Peyer's patch (tissue), 4 donors: Measurements from ENCODE around the gene HTT-AS. TPM values are rescaled to one million over a fixed set of nuclear protein-coding genes. Genes with fewer than 3 reads are reported as not detected.
A peak's percentile ranks its signal among the peaks of the same experiment; 100 is the strongest.

Experiments used
- DNase-seq, 3 donors: peaks; one replicate each; pipeline ENCODE4 v3.0.0-alpha.2; 2017 to 2019
- H3K27ac ChIP-seq, 4 donors: fragments of 200-600 bp; sonication (generic); one replicate each; pipeline ENCODE4 v1.5.1; 2016 to 2019
- H3K27me3 ChIP-seq, 2 donors: fragments of 200-600 bp; sonication (generic); one replicate each; pipeline ENCODE4 v1.5.1; 2019
- H3K36me3 ChIP-seq, 3 donors: fragments of 200-600 bp; sonication (generic); one replicate each; pipeline ENCODE4 v1.5.1; 2016 to 2019
- H3K4me1 ChIP-seq, 4 donors: fragments of 200-600 bp; sonication (generic); one replicate each; pipeline ENCODE4 v1.5.1; 2016 to 2019
- H3K4me3 ChIP-seq, 4 donors: fragments of 200-600 bp; sonication (generic); 1 replicate in 3 of 4; 2 replicates in 1 of 4; pipeline ENCODE4 v1.5.1; 2016 to 2019; ENCODE audit warnings: mild to moderate bottlenecking in 1 of 4
- H3K9me3 ChIP-seq, 4 donors: fragments of 200-600 bp; sonication (generic); one replicate each; pipeline ENCODE4 v1.5.1; 2016 to 2019; ENCODE audit warnings: mild to moderate bottlenecking in 1 of 4
- CTCF ChIP-seq, 6 experiments: fragments of 450-650 bp in 4 of 6; fragments of 200-600 bp in 2 of 6; sonication (generic) in 1 of 6; IDR thresholded peaks; one replicate each; pipeline ENCODE4 v1.5.1; 2017 to 2019; ENCODE audit warnings: antibody characterized with exemption in 6 of 6, mild to moderate bottlenecking in 3 of 6, moderate library complexity in 1 of 6
- POLR2A ChIP-seq, 2 donors: fragments of 450-650 bp; IDR thresholded peaks; one replicate each; pipeline ENCODE4 v1.5.1; 2017; ENCODE audit warnings: antibody characterized with exemption in 2 of 2, mild to moderate bottlenecking in 2 of 2, moderate library complexity in 2 of 2
- total RNA-seq, 4 donors: library from RNA; depleted of rRNA; stranded (reverse); fragments of >200 nt; gene quantifications; one replicate each; pipeline ENCODE4 v1.1.0, GENCODE V29; 2016

The HTT-AS gene
- total RNA-seq, 4 donors from 2014 or later = not detected

- no peaks in the 10 kb centered on the region for H3K36me3 ChIP-seq
- no peaks in the 10 kb centered on the region for H3K27me3 ChIP-seq
- H3K9me3 ChIP-seq = no peaks in the 10 kb centered on the region
- DNase-seq = no peak
- H3K4me1 ChIP-seq = peaks cover 0 to 25% (median 13%) of the 10 kb centered on the region in 4 donors
- peak overlapping the region; percentile 74 to 95 (median 86) for H3K4me3 ChIP-seq
- no peak for TF ChIP-seq POLR2A (IDR thresholded peaks at IDR 0.05)
- no peak for TF ChIP-seq CTCF (IDR thresholded peaks at IDR 0.05)
- H3K27ac ChIP-seq = peak overlapping the region; percentile 89 to 98 (median 92)
Observed at GRCh38 chr4:3075652-3075981, 1.3 kb upstream of the HTT-AS start.

- no peaks in the 10 kb centered on the region for H3K27me3 ChIP-seq
- peak; percentile 64 to 76 (median 71) for DNase-seq
- peaks cover 0 to 25% (median 13%) of the 10 kb centered on the region in 4 donors for H3K4me1 ChIP-seq
Observed at GRCh38 chr4:3074846-3075651, 711 bp upstream of the HTT-AS start.

GRCh38 chr4:3073158-3074077, 920 bp downstream of the HTT-AS start:
- TF ChIP-seq POLR2A (IDR thresholded peaks at IDR 0.05) = peak; percentile 46 to 49
- TF ChIP-seq CTCF (IDR thresholded peaks at IDR 0.05) = peak in 1 of 6 experiments; percentile 10
- no peaks in the 10 kb centered on the region for H3K36me3 ChIP-seq
- peak overlapping the region; percentile 73 to 98 (median 88) for H3K27ac ChIP-seq
- DNase-seq = peak in 1 of 3 donors; percentile 52
- peaks cover 0 to 22% (median 11%) of the 10 kb centered on the region in 4 donors for H3K4me1 ChIP-seq
- H3K4me3 ChIP-seq = peak overlapping the region; percentile 74 to 95 (median 86)
- H3K9me3 ChIP-seq = no peaks in the 10 kb centered on the region
- H3K27me3 ChIP-seq = no peaks in the 10 kb centered on the region

More at GRCh38 chr4:3074846-3075651, 711 bp upstream of the HTT-AS start:
- Histone ChIP-seq H3K4me3 (peak overlapping the region; percentile 74 to 95 (median 86)), H3K36me3 (no peaks in the 10 kb centered on the region), H3K27ac (peak overlapping the region; percentile 89 to 98 (median 92)), H3K9me3 (no peaks in the 10 kb centered on the region)
- TF ChIP-seq POLR2A (IDR thresholded peaks at IDR 0.05) (peak in 1 of 2 donors; percentile 32), CTCF (IDR thresholded peaks at IDR 0.05) (no peak)

DNA sequence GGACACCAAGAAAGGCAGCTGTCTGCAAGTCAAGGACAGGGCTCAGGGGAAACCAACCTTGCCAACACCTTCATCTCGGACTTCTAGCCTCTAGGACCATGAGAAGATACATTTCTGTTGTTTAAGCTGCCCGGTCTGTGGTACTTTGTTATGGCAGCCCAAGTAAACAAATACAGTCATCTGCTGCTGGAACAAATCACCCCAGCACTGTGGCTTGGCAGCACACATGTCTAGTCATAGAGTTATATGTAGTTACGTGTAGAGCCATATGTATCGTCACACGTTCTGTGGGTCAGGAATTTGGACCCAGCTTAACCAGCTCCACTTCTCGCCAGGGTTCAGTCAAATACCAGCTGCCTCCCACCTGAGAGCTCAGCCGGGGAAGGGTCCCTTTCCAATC, 2.5 kb downstream of the HTT-AS start:
- no peaks in the 10 kb centered on the region for H3K9me3 ChIP-seq

More for the DNA sequence above, 2.5 kb downstream of the HTT-AS start:
- Histone ChIP-seq H3K36me3 (no peaks in the 10 kb centered on the region), H3K4me3 (no peak overlapping the region), H3K27ac (no peak overlapping the region), H3K4me1 (peaks cover 0 to 18% (median 10%) of the 10 kb centered on the region in 4 donors), H3K27me3 (no peaks in the 10 kb centered on the region)
- no peak for TF ChIP-seq POLR2A (IDR thresholded peaks at IDR 0.05)
- TF ChIP-seq CTCF (IDR thresholded peaks at IDR 0.05) = no peak
- DNase-seq = no peak
